PC-9 (cell line): ENCODE data around the gene MTPN. TPM values are rescaled to one million over a fixed set of nuclear protein-coding genes. Genes with fewer than 3 reads are reported as not detected.

Experiments used
- BruUV-seq: library from RNA; stranded (reverse); fragments of 400-500 nt; replicated peaks from 2 replicates; lab custom pipeline; 2021; lab: Mats Ljungman, UMichigan
- CTCF ChIA-PET: fragments of 300-600 bp; sonication (Branson Sonifier 250); formaldehyde crosslinking; loops from one replicate; lab custom pipeline; 2022; ENCODE audit warnings: antibody characterized with exemption; lab: Charles Lee
- POLR2A ChIA-PET: fragments of 300-600 bp; sonication (Branson Sonifier 250); formaldehyde crosslinking; loops from one replicate; lab custom pipeline; 2022; ENCODE audit warnings: antibody characterized with exemption; ENCODE audit not compliant: unreplicated experiment; lab: Charles Lee
- DNase-seq, 2 experiments: peaks; one replicate each; pipeline versions ENCODE4 v3.0.0 to v3.0.0-alpha.2; 2015 to 2022; ENCODE audit warnings: mixed read lengths in 1 of 2
- H2AFZ ChIP-seq: fragments of 200-600 bp; sonication (generic); 2 replicates; pipeline ENCODE4 v1.8.1; 2017; ENCODE audit warnings: antibody characterized with exemption
- H3F3A ChIP-seq: fragments of 200-600 bp; sonication (generic); 2 replicates; pipeline ENCODE4 v1.8.1; 2017; ENCODE audit warnings: antibody characterized with exemption, mild to moderate bottlenecking, low read depth; ENCODE audit not compliant: insufficient read depth
- H3K27ac ChIP-seq: fragments of 200-600 bp; sonication (generic); 2 replicates; pipeline ENCODE4 v1.6.1; 2016; ENCODE audit warnings: mixed run types
- H3K27me3 ChIP-seq: fragments of 200-600 bp; sonication (generic); 2 replicates; pipeline ENCODE4 v1.6.1; 2016; ENCODE audit warnings: low read depth, mixed run types; ENCODE audit not compliant: insufficient read depth
- H3K36me3 ChIP-seq: fragments of 200-600 bp; sonication (generic); 2 replicates; pipeline ENCODE4 v1.6.1; 2016; ENCODE audit warnings: low read depth, mixed run types
- H3K4me1 ChIP-seq: fragments of 200-600 bp; sonication (generic); replicated peaks from 2 replicates; pipeline ENCODE4 v1.6.1; 2016; ENCODE audit warnings: mixed run types; ENCODE audit not compliant: insufficient read depth
- H3K4me2 ChIP-seq: fragments of 200-600 bp; sonication (generic); 2 replicates; pipeline ENCODE4 v1.6.1; 2017; ENCODE audit warnings: mixed run types
- H3K4me3 ChIP-seq: fragments of 200-600 bp; sonication (generic); 2 replicates; pipeline ENCODE4 v1.6.1; 2016; ENCODE audit warnings: mixed run types
- H3K79me2 ChIP-seq: fragments of 200-600 bp; sonication (generic); 2 replicates; pipeline ENCODE4 v1.6.1; 2017; ENCODE audit warnings: low read depth, mixed run types
- H3K9me2 ChIP-seq: fragments of 200-600 bp; sonication (generic); 2 replicates; pipeline ENCODE4 v1.8.1; 2017; ENCODE audit warnings: mild to moderate bottlenecking; ENCODE audit not compliant: insufficient read depth
- H3K9me3 ChIP-seq: fragments of 200-600 bp; sonication (generic); 2 replicates; pipeline ENCODE4 v1.8.1; 2016; ENCODE audit warnings: low read depth; ENCODE audit not compliant: insufficient read depth
- H4K20me1 ChIP-seq: fragments of 200-600 bp; sonication (generic); 2 replicates; pipeline ENCODE4 v1.8.1; 2017; ENCODE audit not compliant: insufficient read depth
- EZH2 ChIP-seq: fragments of 200-600 bp; sonication (generic); IDR thresholded peaks from 2 replicates; pipeline ENCODE4 v1.8.0; 2017; ENCODE audit warnings: antibody characterized with exemption, low read depth
- intact Hi-C: fragments of 100-400 bp; cut with micrococcal nuclease; formaldehyde crosslinking; loops from one replicate; pipeline ENCODE4 v1.10.0; 2022; ENCODE audit not compliant: unreplicated experiment
- total RNA-seq: library from RNA; stranded (reverse); gene quantifications from 2 replicates; pipeline ENCODE4 v1.2.3, GENCODE V29; 2021
- TF ChIP-seq, protein P1 (sequence below): fragments of 200-600 bp; sonication (generic); conservative IDR thresholded peaks from 2 replicates; pipeline ENCODE4 v1.6.1; 2017; ENCODE audit warnings: mixed run types, antibody characterized with exemption, mild to moderate bottlenecking, moderate library complexity

Gene MTPN
- total RNA-seq, 1 experiment from 2014 or later: 212 TPM

GRCh38 chr7:135995748-135996147 is 18.6 kb upstream of the MTPN start:
- ChIA-PET CTCF (no interaction called here), POLR2A (no interaction called here)
- Histone ChIP-seq H3K27ac (no peak overlapping the region), H2AFZ (no peak overlapping the region), H3F3A (peaks cover 9% of the 10 kb centered on the region), H3K9me3 (no peaks in the 10 kb centered on the region), H3K4me3 (no peak overlapping the region), H3K36me3 (no peaks in the 10 kb centered on the region), H3K27me3 (no peaks in the 10 kb centered on the region), H3K4me1 (peaks cover 34% of the 10 kb centered on the region), H3K9me2 (no peaks in the 10 kb centered on the region), H4K20me1 (no peaks in the 10 kb centered on the region), H3K4me2 (no peak overlapping the region), H3K79me2 (no peaks in the 10 kb centered on the region)
- TF ChIP-seq, protein P1, sequence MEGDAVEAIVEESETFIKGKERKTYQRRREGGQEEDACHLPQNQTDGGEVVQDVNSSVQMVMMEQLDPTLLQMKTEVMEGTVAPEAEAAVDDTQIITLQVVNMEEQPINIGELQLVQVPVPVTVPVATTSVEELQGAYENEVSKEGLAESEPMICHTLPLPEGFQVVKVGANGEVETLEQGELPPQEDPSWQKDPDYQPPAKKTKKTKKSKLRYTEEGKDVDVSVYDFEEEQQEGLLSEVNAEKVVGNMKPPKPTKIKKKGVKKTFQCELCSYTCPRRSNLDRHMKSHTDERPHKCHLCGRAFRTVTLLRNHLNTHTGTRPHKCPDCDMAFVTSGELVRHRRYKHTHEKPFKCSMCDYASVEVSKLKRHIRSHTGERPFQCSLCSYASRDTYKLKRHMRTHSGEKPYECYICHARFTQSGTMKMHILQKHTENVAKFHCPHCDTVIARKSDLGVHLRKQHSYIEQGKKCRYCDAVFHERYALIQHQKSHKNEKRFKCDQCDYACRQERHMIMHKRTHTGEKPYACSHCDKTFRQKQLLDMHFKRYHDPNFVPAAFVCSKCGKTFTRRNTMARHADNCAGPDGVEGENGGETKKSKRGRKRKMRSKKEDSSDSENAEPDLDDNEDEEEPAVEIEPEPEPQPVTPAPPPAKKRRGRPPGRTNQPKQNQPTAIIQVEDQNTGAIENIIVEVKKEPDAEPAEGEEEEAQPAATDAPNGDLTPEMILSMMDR: no peak
- no peak for TF ChIP-seq EZH2
- intact Hi-C loops: no loop called here
- BruUV-seq: no TSS peak
- peak in 1 of 2 experiments; percentile 63 for DNase-seq

- Histone ChIP-seq H3K4me1 (peaks cover 44% of the 10 kb centered on the region), H3K4me3 (no peak overlapping the region), H3K36me3 (no peaks in the 10 kb centered on the region), H3F3A (peaks cover 10% of the 10 kb centered on the region), H2AFZ (no peak overlapping the region), H3K9me2 (no peaks in the 10 kb centered on the region), H3K79me2 (no peaks in the 10 kb centered on the region), H4K20me1 (no peaks in the 10 kb centered on the region), H3K4me2 (no peak overlapping the region), H3K27me3 (no peaks in the 10 kb centered on the region), H3K9me3 (no peaks in the 10 kb centered on the region), H3K27ac (no peak overlapping the region)
- ChIA-PET CTCF (no interaction called here), POLR2A (interaction anchor here (0.6 to 0.7 kb wide), 3 partner anchors 44 to 1104 kb away, joined by 4 to 15 read pairs (median 5); no protein-coding TSS in a partner anchor)
- DNase-seq: no peak
- no TSS peak for BruUV-seq
- intact Hi-C loops: no loop called here
- TF ChIP-seq, protein P1: no peak
- TF ChIP-seq EZH2: no peak
These were observed 17.5 kb upstream of the MTPN start for GRCh38 chr7:135994466-135995205.

- Histone ChIP-seq H3K4me1 (peaks cover 44% of the 10 kb centered on the region), H4K20me1 (no peaks in the 10 kb centered on the region), H3K9me3 (no peaks in the 10 kb centered on the region), H3K79me2 (no peaks in the 10 kb centered on the region), H3K27ac (no peak overlapping the region), H3K4me2 (no peak overlapping the region), H2AFZ (no peak overlapping the region), H3K36me3 (no peaks in the 10 kb centered on the region), H3F3A (peaks cover 10% of the 10 kb centered on the region), H3K27me3 (no peaks in the 10 kb centered on the region), H3K4me3 (no peak overlapping the region), H3K9me2 (no peaks in the 10 kb centered on the region)
- intact Hi-C loops: no loop called here
- no TSS peak for BruUV-seq
- ChIA-PET POLR2A (interaction anchor here (0.6 kb wide), 2 partner anchors 43 to 1231 kb away, joined by 5 read pairs; no protein-coding TSS in a partner anchor), CTCF (interaction anchor here (0.6 kb wide), 1 partner anchor 67 kb away, joined by 4 read pairs; no protein-coding TSS in a partner anchor)
- no peak for DNase-seq
- no peak for TF ChIP-seq EZH2
These were observed 16.8 kb upstream of the MTPN start for GRCh38 chr7:135993950-135994349.
